OCI-LY3 (cell line): ENCODE measurements around the gene DTX2.
"Not testable (repeated sequence)": the region's sequence is repeated elsewhere in the genome, so short reads cannot be mapped to it uniquely, and the experiment has no call there.

Experiments
- EZH2phosphoT487 ChIP-seq: fragments of 200-600 bp; shearing (Covaris generic); IDR thresholded peaks from 2 replicates; pipeline ENCODE4 v1.6.1; 2018; ENCODE audit warnings: antibody characterized with exemption, mixed run types, low read depth
- TF ChIP-seq, protein P1 (sequence below): fragments of 200-600, 300-600 bp; sonication (generic); IDR thresholded peaks from 2 replicates; pipeline ENCODE4 v1.5.1; 2014; ENCODE audit warnings: antibody characterized with exemption, low read length, low read depth

- TF ChIP-seq, protein P1, sequence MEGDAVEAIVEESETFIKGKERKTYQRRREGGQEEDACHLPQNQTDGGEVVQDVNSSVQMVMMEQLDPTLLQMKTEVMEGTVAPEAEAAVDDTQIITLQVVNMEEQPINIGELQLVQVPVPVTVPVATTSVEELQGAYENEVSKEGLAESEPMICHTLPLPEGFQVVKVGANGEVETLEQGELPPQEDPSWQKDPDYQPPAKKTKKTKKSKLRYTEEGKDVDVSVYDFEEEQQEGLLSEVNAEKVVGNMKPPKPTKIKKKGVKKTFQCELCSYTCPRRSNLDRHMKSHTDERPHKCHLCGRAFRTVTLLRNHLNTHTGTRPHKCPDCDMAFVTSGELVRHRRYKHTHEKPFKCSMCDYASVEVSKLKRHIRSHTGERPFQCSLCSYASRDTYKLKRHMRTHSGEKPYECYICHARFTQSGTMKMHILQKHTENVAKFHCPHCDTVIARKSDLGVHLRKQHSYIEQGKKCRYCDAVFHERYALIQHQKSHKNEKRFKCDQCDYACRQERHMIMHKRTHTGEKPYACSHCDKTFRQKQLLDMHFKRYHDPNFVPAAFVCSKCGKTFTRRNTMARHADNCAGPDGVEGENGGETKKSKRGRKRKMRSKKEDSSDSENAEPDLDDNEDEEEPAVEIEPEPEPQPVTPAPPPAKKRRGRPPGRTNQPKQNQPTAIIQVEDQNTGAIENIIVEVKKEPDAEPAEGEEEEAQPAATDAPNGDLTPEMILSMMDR: not testable (repeated sequence)
- not testable (repeated sequence) for TF ChIP-seq EZH2phosphoT487
Measured at GRCh38 chr7:76503244-76503643, 41.7 kb downstream of the DTX2 start.
